Mesodermal cell (in vitro differentiated cells): Measurements from ENCODE around the gene ANKRD55.
"Not testable (repeated sequence)": the region's sequence is repeated elsewhere in the genome, so short reads cannot be mapped to it uniquely, and the experiment has no call there.

ENCODE experiments used
- H3K27ac ChIP-seq: 2 replicates; pipeline ENCODE4 v1.7.0; 2013; ENCODE audit warnings: mild to moderate bottlenecking, low read depth, low read length, moderate library complexity; ENCODE audit not compliant: severe bottlenecking
- H3K36me3 ChIP-seq: 2 replicates; pipeline ENCODE4 v1.7.1; 2013; ENCODE audit warnings: mild to moderate bottlenecking, low read length, moderate library complexity; ENCODE audit not compliant: control insufficient read depth, insufficient read depth
- H3K4me1 ChIP-seq: one replicate; pipeline ENCODE4 v1.7.1; 2013; ENCODE audit warnings: mild to moderate bottlenecking, low read length; ENCODE audit not compliant: insufficient read depth, control insufficient read depth, poor library complexity, severe bottlenecking
- H3K4me3 ChIP-seq: 2 replicates; pipeline ENCODE4 v1.7.0; 2013; ENCODE audit warnings: low read length, control low read depth, mild to moderate bottlenecking; ENCODE audit not compliant: insufficient read depth, poor library complexity, severe bottlenecking; ENCODE audit errors: extremely low read depth
- H3K9me3 ChIP-seq: 2 replicates; pipeline ENCODE4 v1.7.1; 2013; ENCODE audit warnings: mild to moderate bottlenecking, low read length, moderate library complexity; ENCODE audit not compliant: control insufficient read depth
- WGBS, 2 experiments: methylation state at CpG; one replicate each; pipeline ENCODE4 v1.1.5; 2013; ENCODE audit warnings: missing lambda C conversion rate in 2 of 2; ENCODE audit not compliant: insufficient coverage in 2 of 2; 5-methylcytosine and 5-hydroxymethylcytosine counted together

ANKRD55 gene

GRCh38 chr5:56253924-56254323 is 20.8 kb upstream of the ANKRD55 start:
- Histone ChIP-seq H3K4me1 (no peaks in the 10 kb centered on the region), H3K27ac (no peak overlapping the region), H3K36me3 (no peaks in the 10 kb centered on the region), H3K4me3 (no peak overlapping the region), H3K9me3 (peaks cover 10% of the 10 kb centered on the region)
- 93 to 95% methylated on average over 6 of the region's 6 CpGs for WGBS, 2 experiments

GRCh38 chr5:56253126-56253525 is 20.0 kb upstream of the ANKRD55 start:
- Histone ChIP-seq H3K27ac (no peak overlapping the region), H3K4me3 (no peak overlapping the region), H3K36me3 (no peaks in the 10 kb centered on the region), H3K4me1 (no peaks in the 10 kb centered on the region), H3K9me3 (peaks cover 10% of the 10 kb centered on the region)
- 100% methylated on average over 1 of the region's 2 CpGs; no CpG with 5 or more reads in 1 of the 2 experiments for WGBS, 2 experiments

- Histone ChIP-seq H3K36me3 (no peaks in the 10 kb centered on the region), H3K4me3 (no peak overlapping the region)
- 80 to 94% methylated on average over 1 to 2 of the region's 4 CpGs for WGBS, 2 experiments
These were observed 18.9 kb upstream of the ANKRD55 start for GRCh38 chr5:56251918-56252553.

GRCh38 chr5:56251440-56251839 is 18.3 kb upstream of the ANKRD55 start:
- no peaks in the 10 kb centered on the region for H3K36me3 ChIP-seq

More at GRCh38 chr5:56251918-56252553, 18.9 kb upstream of the ANKRD55 start:
- peaks cover 7% of the 10 kb centered on the region for H3K9me3 ChIP-seq
- no peaks in the 10 kb centered on the region for H3K4me1 ChIP-seq
- H3K27ac ChIP-seq, result no peak overlapping the region

GRCh38 chr5:56250011-56250410 is 16.9 kb upstream of the ANKRD55 start:
- Histone ChIP-seq H3K4me1 (no peaks in the 10 kb centered on the region), H3K4me3 (no peak overlapping the region), H3K9me3 (peaks cover 7% of the 10 kb centered on the region), H3K36me3 (no peaks in the 10 kb centered on the region), H3K27ac (no peak overlapping the region)
- 88 to 93% methylated on average over 1 to 3 of the region's 3 CpGs for WGBS, 2 experiments

More at GRCh38 chr5:56251440-56251839, 18.3 kb upstream of the ANKRD55 start:
- no peak overlapping the region for H3K4me3 ChIP-seq
- no peak overlapping the region for H3K27ac ChIP-seq
- peaks cover 7% of the 10 kb centered on the region for H3K9me3 ChIP-seq
- H3K4me1 ChIP-seq, result no peaks in the 10 kb centered on the region

GRCh38 chr5:56249085-56249484 is 16.0 kb upstream of the ANKRD55 start:
- not testable (repeated sequence) for H3K4me1 ChIP-seq, H3K36me3 ChIP-seq, H3K9me3 ChIP-seq, H3K4me3 ChIP-seq, H3K27ac ChIP-seq
- WGBS, 2 experiments, result 55 to 71% methylated on average over 1 to 2 of the region's 5 CpGs

GRCh38 chr5:56247592-56247991 is 14.5 kb upstream of the ANKRD55 start:
- Histone ChIP-seq H3K36me3 (no peaks in the 10 kb centered on the region), H3K9me3 (peaks cover 7% of the 10 kb centered on the region), H3K4me1 (no peaks in the 10 kb centered on the region), H3K27ac (no peak overlapping the region), H3K4me3 (no peak overlapping the region)
- 93 to 100% methylated on average over 1 of the region's 3 CpGs for WGBS, 2 experiments

GRCh38 chr5:56246769-56247168 is 13.6 kb upstream of the ANKRD55 start:
- WGBS, 2 experiments, result 88 to 94% methylated on average over 3 to 4 of the region's 6 CpGs
- Histone ChIP-seq H3K27ac (no peak overlapping the region), H3K9me3 (peaks cover 13% of the 10 kb centered on the region), H3K36me3 (no peaks in the 10 kb centered on the region), H3K4me1 (no peaks in the 10 kb centered on the region), H3K4me3 (no peak overlapping the region)

GRCh38 chr5:56245481-56245880 is 12.4 kb upstream of the ANKRD55 start:
- 100% methylated on average over 1 of the region's 2 CpGs; no CpG with 5 or more reads in 1 of the 2 experiments for WGBS, 2 experiments
- H3K4me1 ChIP-seq, result no peaks in the 10 kb centered on the region
- H3K4me3 ChIP-seq, result no peak overlapping the region
- peaks cover 14% of the 10 kb centered on the region for H3K9me3 ChIP-seq
- H3K36me3 ChIP-seq, result no peaks in the 10 kb centered on the region
- H3K27ac ChIP-seq, result no peak overlapping the region

GRCh38 chr5:56244627-56245026 is 11.5 kb upstream of the ANKRD55 start:
- Histone ChIP-seq H3K9me3 (peaks cover 13% of the 10 kb centered on the region), H3K4me3 (no peak overlapping the region), H3K27ac (no peak overlapping the region), H3K4me1 (no peaks in the 10 kb centered on the region), H3K36me3 (no peaks in the 10 kb centered on the region)

GRCh38 chr5:56242271-56242670 is 9.1 kb upstream of the ANKRD55 start:
- H3K36me3 ChIP-seq, H3K4me1 ChIP-seq, H3K27ac ChIP-seq, H3K9me3 ChIP-seq, H3K4me3 ChIP-seq: not testable (repeated sequence)
- WGBS, 2 experiments, result 82 to 86% methylated on average over 1 of the region's 1 CpG
